PFSK-1 (cell line): ENCODE measurements around the gene RNF121.

Experiments
- FOXP2 ChIP-seq: optimal IDR thresholded peaks from 2 replicates; pipeline ENCODE3; 2011; ENCODE audit warnings: borderline replicate concordance, control low read depth, inconsistent platforms; ENCODE audit not compliant: insufficient read depth; ENCODE audit errors: extremely low read length, extremely low read depth
- POLR2AphosphoS5 ChIP-seq: IDR thresholded peaks from 2 replicates; pipeline ENCODE4 v1.6.1; 2012; ENCODE audit warnings: low read depth, mild to moderate bottlenecking, control low read depth, low read length, moderate library complexity
- REST ChIP-seq, 2 experiments: IDR thresholded peaks; 2 replicates each; pipeline versions ENCODE4 v1.6.1 to v1.8.0; 2011 to 2012; ENCODE audit warnings: low read depth in 2 of 2, low read length in 2 of 2, control low read depth in 1 of 2, inconsistent platforms in 1 of 2, mild to moderate bottlenecking in 1 of 2, moderate library complexity in 1 of 2; ENCODE audit not compliant: insufficient read depth in 1 of 2

- TF ChIP-seq POLR2AphosphoS5 (no peak), REST (IDR thresholded peaks at IDR 0.05; ENCODE audit: insufficient read depth in 1 of 2, low read depth in 2 of 2, low read length in 2 of 2) (no peak), FOXP2 (no peak)
These were observed 61.9 kb downstream of the RNF121 start for GRCh38 chr11:71990701-71991100.
